MG63 (cell line): ENCODE measurements around the gene CCDC117. TPM values are rescaled to one million over a fixed set of nuclear protein-coding genes. Genes with fewer than 3 reads are reported as not detected.
"Not testable (repeated sequence)": the region's sequence is repeated elsewhere in the genome, so short reads cannot be mapped to it uniquely, and the experiment has no call there.

ENCODE experiments used
- DNase-seq: peaks from one replicate; pipeline ENCODE4 v3.0.0-alpha.2; 2020
- H3K27me3 ChIP-seq: fragments of 250-450 bp; sonication (Bioruptor Pico); 2 replicates; pipeline ENCODE4 v1.5.1; 2020; ENCODE audit warnings: mild to moderate bottlenecking, moderate library complexity
- H3K36me3 ChIP-seq: fragments of 250-450 bp; sonication (Bioruptor Pico); 2 replicates; pipeline ENCODE4 v1.5.1; 2020; ENCODE audit warnings: mild to moderate bottlenecking, moderate library complexity
- H3K4me3 ChIP-seq: fragments of 250-450 bp; sonication (Bioruptor Pico); 2 replicates; pipeline ENCODE4 v1.5.1; 2020; ENCODE audit warnings: mild to moderate bottlenecking, moderate library complexity
- H3K9me3 ChIP-seq: fragments of 250-450 bp; sonication (Bioruptor Pico); 2 replicates; pipeline ENCODE4 v1.5.1; 2020; ENCODE audit warnings: mild to moderate bottlenecking, moderate library complexity
- total RNA-seq: library from RNA; depleted of rRNA; stranded (reverse); fragments of >200 nt; shearing (Covaris generic); gene quantifications from 2 replicates; pipeline ENCODE4 v1.2.3, GENCODE V29; 2014; ENCODE audit warnings: low replicate concordance

The CCDC117 gene
- total RNA-seq, 1 experiment from 2014 or later: 25.4 TPM

GRCh38 chr22:28793976-28794584 lies 21.6 kb downstream of the CCDC117 start:
- no peak for DNase-seq
- Histone ChIP-seq H3K4me3 (no peak overlapping the region), H3K9me3 (no peaks in the 10 kb centered on the region), H3K27me3 (no peaks in the 10 kb centered on the region), H3K36me3 (peaks cover 60% of the 10 kb centered on the region)

GRCh38 chr22:28795071-28795693 lies 22.7 kb downstream of the CCDC117 start:
- H3K4me3 ChIP-seq: no peak overlapping the region
- no peaks in the 10 kb centered on the region for H3K27me3 ChIP-seq
- peaks cover 66% of the 10 kb centered on the region for H3K36me3 ChIP-seq
- DNase-seq: no peak
- H3K9me3 ChIP-seq: no peaks in the 10 kb centered on the region

- Histone ChIP-seq H3K36me3 (peaks cover 66% of the 10 kb centered on the region), H3K4me3 (no peak overlapping the region), H3K27me3 (no peaks in the 10 kb centered on the region), H3K9me3 (no peaks in the 10 kb centered on the region)
- no peak for DNase-seq
Measured at GRCh38 chr22:28795932-28796856, 23.7 kb downstream of the CCDC117 start.

GRCh38 chr22:28798810-28799605 lies 26.5 kb downstream of the CCDC117 start:
- peak overlapping the region; percentile 90 for H3K4me3 ChIP-seq
- peak; percentile 60 for DNase-seq
- H3K27me3 ChIP-seq: no peaks in the 10 kb centered on the region
- no peaks in the 10 kb centered on the region for H3K9me3 ChIP-seq
- H3K36me3 ChIP-seq: peaks cover 60% of the 10 kb centered on the region

- Histone ChIP-seq H3K9me3 (no peaks in the 10 kb centered on the region), H3K4me3 (peak overlapping the region; percentile 90), H3K36me3 (peaks cover 53% of the 10 kb centered on the region), H3K27me3 (no peaks in the 10 kb centered on the region)
- peak; percentile 71 for DNase-seq
Measured at GRCh38 chr22:28799606-28800307, 27.3 kb downstream of the CCDC117 start.

- Histone ChIP-seq H3K4me3 (peak within 1 kb of the TSS; percentile 90), H3K9me3 (no peaks in the 10 kb centered on the region), H3K36me3 (peaks cover 45% of the 10 kb centered on the region), H3K27me3 (no peaks in the 10 kb centered on the region)
- DNase-seq: peak; percentile 94
Measured at GRCh38 chr22:28800308-28801041, 28.0 kb downstream of the CCDC117 start, which contains the start of gene XBP1. Gene XBP1 (minus strand): TSS chr22:28800569.

- H3K36me3 ChIP-seq: peaks cover 30% of the 10 kb centered on the region
- H3K27me3 ChIP-seq: no peaks in the 10 kb centered on the region
- H3K9me3 ChIP-seq: no peaks in the 10 kb centered on the region
- peak overlapping the region; percentile 90; the same call in 1 of the 2 replicates for H3K4me3 ChIP-seq
- DNase-seq: no peak
Measured at GRCh38 chr22:28801845-28802594, 29.5 kb downstream of the CCDC117 start.

GRCh38 chr22:28802595-28803123 lies 30.2 kb downstream of the CCDC117 start:
- Histone ChIP-seq H3K36me3 (peaks cover 25% of the 10 kb centered on the region), H3K27me3 (no peaks in the 10 kb centered on the region), H3K9me3 (no peaks in the 10 kb centered on the region), H3K4me3 (no peak overlapping the region)
- DNase-seq: no peak

- H3K4me3 ChIP-seq, DNase-seq, H3K36me3 ChIP-seq, H3K9me3 ChIP-seq, H3K27me3 ChIP-seq: not testable (repeated sequence)
Measured at GRCh38 chr22:28805426-28805825, 32.9 kb downstream of the CCDC117 start.

GRCh38 chr22:28808716-28809355 lies 36.3 kb downstream of the CCDC117 start:
- H3K9me3 ChIP-seq: no peaks in the 10 kb centered on the region
- no peaks in the 10 kb centered on the region for H3K36me3 ChIP-seq
- no peaks in the 10 kb centered on the region for H3K27me3 ChIP-seq
- H3K4me3 ChIP-seq: no peak overlapping the region
- DNase-seq: no peak

GRCh38 chr22:28810821-28811491 lies 38.5 kb downstream of the CCDC117 start:
- H3K36me3 ChIP-seq: no peaks in the 10 kb centered on the region
- no peaks in the 10 kb centered on the region for H3K9me3 ChIP-seq
- H3K4me3 ChIP-seq: no peak overlapping the region
- H3K27me3 ChIP-seq: no peaks in the 10 kb centered on the region
- DNase-seq: no peak

GRCh38 chr22:28812516-28812915 lies 40.0 kb downstream of the CCDC117 start:
- Histone ChIP-seq H3K9me3 (no peaks in the 10 kb centered on the region), H3K4me3 (no peak overlapping the region)

GRCh38 chr22:28813772-28814518 lies 41.5 kb downstream of the CCDC117 start:
- Histone ChIP-seq H3K36me3 (no peaks in the 10 kb centered on the region), H3K4me3 (no peak overlapping the region), H3K27me3 (no peaks in the 10 kb centered on the region), H3K9me3 (no peaks in the 10 kb centered on the region)
- DNase-seq: no peak

More at GRCh38 chr22:28812516-28812915, 40.0 kb downstream of the CCDC117 start:
- DNase-seq: no peak
- Histone ChIP-seq H3K27me3 (no peaks in the 10 kb centered on the region), H3K36me3 (no peaks in the 10 kb centered on the region)
